GM12874 (cell line): Measurements from ENCODE around the gene HOXC12.

ENCODE experiments used
- CTCF ChIP-seq: IDR thresholded peaks from 2 replicates; pipeline ENCODE4 v1.5.1; 2011; ENCODE audit warnings: low read depth, mild to moderate bottlenecking, control low read depth, low read length, moderate library complexity; ENCODE audit not compliant: insufficient read depth

The HOXC12 gene

DNA sequence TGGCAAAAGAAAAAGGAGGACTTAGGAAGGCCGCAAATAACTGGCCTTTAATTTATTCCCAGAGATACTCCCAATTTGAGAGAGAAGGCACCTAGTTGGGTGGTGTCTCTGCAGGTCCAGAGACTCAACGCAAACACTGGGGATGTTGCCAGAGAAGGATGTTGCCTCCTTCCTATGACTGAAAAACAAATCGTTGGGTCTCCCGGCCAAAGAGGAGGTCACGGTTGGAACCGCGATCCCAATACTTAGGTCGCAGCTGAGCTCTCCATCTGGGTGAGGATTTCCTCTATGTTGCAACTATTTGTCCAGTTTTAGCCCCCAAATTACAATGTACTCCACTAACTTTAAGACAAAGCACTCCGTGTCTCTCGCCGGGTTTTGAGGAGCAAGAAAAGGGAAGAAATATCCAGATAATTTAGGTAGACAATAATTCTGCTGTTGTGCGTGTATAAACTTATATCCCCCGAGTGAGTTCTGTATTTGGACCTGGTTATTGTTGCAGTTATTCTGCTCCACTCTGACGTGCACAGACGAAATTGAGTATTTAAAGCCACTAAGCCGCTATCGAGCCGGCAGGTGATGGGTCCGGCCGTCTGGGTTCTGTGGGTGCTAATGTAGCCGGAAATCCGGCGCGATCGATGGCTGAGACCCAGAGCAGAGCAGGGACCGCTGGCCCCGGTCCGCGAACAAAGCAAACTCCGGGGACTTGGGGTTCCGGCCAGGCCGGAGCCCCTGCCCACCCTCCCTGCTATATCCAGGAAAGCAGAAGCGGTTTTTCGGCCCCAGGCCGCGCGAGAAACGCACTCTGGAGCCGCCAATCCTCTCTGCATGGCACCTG, 5.7 kb downstream of the HOXC12 start:
- TF ChIP-seq CTCF = no peak

DNA sequence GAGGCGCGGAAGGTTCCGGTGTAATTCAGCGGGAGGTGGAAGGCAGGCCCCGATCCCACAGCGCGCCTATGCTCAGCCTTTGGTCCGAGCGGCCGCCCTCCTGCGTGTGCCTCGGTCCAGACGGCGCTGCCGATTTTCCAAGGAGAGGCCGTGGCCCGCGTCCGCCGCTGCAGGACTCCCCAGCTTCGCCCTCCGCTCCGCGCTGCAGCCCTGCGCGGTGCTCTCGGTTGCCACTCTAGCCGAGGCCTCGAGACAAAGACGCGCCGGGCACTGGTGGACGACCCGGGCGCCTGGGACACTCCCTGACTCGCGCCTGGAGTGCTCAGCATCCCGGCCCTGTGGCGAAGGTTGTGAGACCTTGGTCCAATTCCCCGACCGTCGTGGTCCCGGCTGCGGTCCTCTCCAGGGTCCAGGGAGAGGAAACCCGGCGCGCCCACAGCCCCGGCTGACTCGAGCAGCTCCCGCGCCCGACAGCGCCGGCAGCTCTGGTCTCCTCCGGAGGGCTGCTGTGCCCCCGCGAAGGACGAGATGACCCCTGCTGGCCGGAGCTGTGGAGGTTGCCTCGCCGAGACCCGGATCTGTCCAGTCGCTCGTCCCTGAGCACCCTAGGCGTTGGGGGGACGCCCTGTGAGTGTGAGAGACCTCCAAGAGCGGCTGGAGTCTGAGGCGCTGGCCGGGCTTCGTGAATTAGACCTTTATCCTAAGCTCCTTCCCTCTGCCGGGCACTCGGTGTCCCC, 6.5 kb downstream of the HOXC12 start:
- TF ChIP-seq CTCF = no peak

DNA sequence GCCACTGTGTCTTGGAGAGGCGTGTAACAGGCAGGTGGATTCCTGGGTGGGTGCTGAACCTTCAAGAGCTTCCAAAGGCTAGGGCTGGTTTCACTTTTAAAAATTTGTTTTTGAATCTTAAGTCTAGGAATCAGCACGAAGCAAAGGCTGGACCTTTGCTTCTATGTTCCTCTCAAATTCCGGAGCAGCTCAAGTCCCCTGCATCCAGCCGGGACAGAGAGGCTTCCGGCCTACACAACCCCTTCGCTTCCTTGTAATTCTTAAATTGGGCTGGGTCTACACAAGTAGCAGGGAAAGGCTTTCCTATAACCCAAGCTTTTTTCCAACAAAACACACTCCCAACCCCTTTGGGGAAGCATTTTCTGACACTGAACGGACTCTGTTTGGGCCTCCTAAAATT, 8.3 kb downstream of the HOXC12 start:
- no peak for TF ChIP-seq CTCF

DNA sequence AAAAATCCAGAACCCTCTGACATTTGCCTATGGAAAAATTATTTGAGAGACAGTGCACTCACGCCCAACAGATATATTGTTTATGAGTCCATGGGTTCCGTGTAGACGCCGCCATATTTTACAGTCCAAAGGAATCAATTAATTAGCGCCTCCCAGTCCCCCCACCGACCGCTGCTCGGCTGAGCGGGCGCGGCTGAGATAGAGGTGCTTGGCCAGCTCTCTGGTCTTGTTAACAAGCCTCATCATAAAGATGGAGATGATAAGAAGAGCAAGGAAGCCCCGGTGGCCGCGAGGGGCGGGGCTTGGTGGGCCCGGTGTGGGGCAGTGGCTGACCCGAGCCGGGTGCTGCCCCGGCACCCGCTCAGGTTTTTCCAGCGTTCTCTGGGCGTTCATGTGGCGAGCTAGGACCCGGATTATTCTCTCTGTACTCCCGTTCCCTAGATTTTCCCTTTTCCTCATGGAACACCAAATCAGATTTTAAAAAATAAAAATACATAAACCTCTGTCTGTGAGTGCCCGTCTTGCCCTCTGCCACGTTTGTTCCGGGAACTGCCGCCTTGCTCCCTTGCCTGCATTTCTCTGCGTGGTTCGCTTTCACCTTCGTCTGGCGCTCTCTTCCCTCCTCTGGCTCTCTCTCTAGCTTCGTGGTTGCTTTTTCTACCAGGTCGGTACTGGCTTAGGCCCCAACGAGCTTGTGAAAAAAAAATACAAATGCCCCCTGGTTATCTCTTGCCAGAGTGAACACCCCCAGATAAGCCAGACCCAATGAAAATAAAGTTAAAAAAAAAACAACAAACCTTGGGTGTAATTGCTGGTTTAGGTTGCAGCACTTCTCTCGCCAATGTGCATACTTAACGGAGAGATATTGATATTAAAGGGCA, 9.0 kb downstream of the HOXC12 start:
- TF ChIP-seq CTCF = no peak

- TF ChIP-seq CTCF = no peak
Measured at GRCh38 chr12:53964315-53964713, 9.6 kb downstream of the HOXC12 start.

- TF ChIP-seq CTCF = no peak
Measured at GRCh38 chr12:53965281-53966084, 10.8 kb downstream of the HOXC12 start.
